NAMALWA (cell line): ENCODE data around the gene NRXN3.

Experiments
- DNase-seq: peaks from one replicate; pipeline ENCODE4 v3.0.0-alpha.2; 2015; ENCODE audit warnings: low spot score

The NRXN3 gene

GRCh38 chr14:79543348-79543747 is 1373.2 kb downstream of the NRXN3 start:
- DNase-seq = no peak

- peak; percentile 11 for DNase-seq
These were observed 1374.0 kb downstream of the NRXN3 start for GRCh38 chr14:79543967-79544697.

- DNase-seq = no peak
These were observed 1374.5 kb downstream of the NRXN3 start for GRCh38 chr14:79544698-79545070.

GRCh38 chr14:79548836-79549235 is 1378.7 kb downstream of the NRXN3 start:
- DNase-seq = no peak

GRCh38 chr14:79549515-79549914 is 1379.3 kb downstream of the NRXN3 start:
- DNase-seq = no peak

- no peak for DNase-seq
These were observed 1381.3 kb downstream of the NRXN3 start for GRCh38 chr14:79551523-79551922.

- no peak for DNase-seq
These were observed 1382.6 kb downstream of the NRXN3 start for GRCh38 chr14:79552778-79553177.

- no peak for DNase-seq
These were observed 1384.6 kb downstream of the NRXN3 start for GRCh38 chr14:79554816-79555215.

- DNase-seq = no peak
These were observed 1385.3 kb downstream of the NRXN3 start for GRCh38 chr14:79555429-79555828.

GRCh38 chr14:79557309-79557708 is 1387.1 kb downstream of the NRXN3 start:
- no peak for DNase-seq

GRCh38 chr14:79562185-79562584 is 1392.0 kb downstream of the NRXN3 start:
- DNase-seq = no peak

GRCh38 chr14:79564371-79564770 is 1394.2 kb downstream of the NRXN3 start:
- no peak for DNase-seq

- DNase-seq = no peak
These were observed 1397.1 kb downstream of the NRXN3 start for GRCh38 chr14:79567306-79567705.

- DNase-seq = no peak
These were observed 1398.4 kb downstream of the NRXN3 start for GRCh38 chr14:79568594-79568993.

GRCh38 chr14:79569072-79569471 is 1398.9 kb downstream of the NRXN3 start:
- no peak for DNase-seq

GRCh38 chr14:79570648-79571047 is 1400.5 kb downstream of the NRXN3 start:
- DNase-seq = no peak

GRCh38 chr14:79571366-79571765 is 1401.2 kb downstream of the NRXN3 start:
- DNase-seq = no peak

GRCh38 chr14:79573486-79573885 is 1403.3 kb downstream of the NRXN3 start:
- no peak for DNase-seq

- DNase-seq = no peak
These were observed 1404.9 kb downstream of the NRXN3 start for GRCh38 chr14:79575032-79575431.

GRCh38 chr14:79576424-79576823 is 1406.3 kb downstream of the NRXN3 start:
- no peak for DNase-seq

GRCh38 chr14:79578470-79578869 is 1408.3 kb downstream of the NRXN3 start:
- no peak for DNase-seq

GRCh38 chr14:79580414-79580813 is 1410.2 kb downstream of the NRXN3 start:
- DNase-seq = no peak

GRCh38 chr14:79580906-79581305 is 1410.7 kb downstream of the NRXN3 start:
- DNase-seq = no peak

GRCh38 chr14:79581912-79582576 is 1411.9 kb downstream of the NRXN3 start:
- no peak for DNase-seq
